ENCODE results near the gene CHAT.

DNA sequence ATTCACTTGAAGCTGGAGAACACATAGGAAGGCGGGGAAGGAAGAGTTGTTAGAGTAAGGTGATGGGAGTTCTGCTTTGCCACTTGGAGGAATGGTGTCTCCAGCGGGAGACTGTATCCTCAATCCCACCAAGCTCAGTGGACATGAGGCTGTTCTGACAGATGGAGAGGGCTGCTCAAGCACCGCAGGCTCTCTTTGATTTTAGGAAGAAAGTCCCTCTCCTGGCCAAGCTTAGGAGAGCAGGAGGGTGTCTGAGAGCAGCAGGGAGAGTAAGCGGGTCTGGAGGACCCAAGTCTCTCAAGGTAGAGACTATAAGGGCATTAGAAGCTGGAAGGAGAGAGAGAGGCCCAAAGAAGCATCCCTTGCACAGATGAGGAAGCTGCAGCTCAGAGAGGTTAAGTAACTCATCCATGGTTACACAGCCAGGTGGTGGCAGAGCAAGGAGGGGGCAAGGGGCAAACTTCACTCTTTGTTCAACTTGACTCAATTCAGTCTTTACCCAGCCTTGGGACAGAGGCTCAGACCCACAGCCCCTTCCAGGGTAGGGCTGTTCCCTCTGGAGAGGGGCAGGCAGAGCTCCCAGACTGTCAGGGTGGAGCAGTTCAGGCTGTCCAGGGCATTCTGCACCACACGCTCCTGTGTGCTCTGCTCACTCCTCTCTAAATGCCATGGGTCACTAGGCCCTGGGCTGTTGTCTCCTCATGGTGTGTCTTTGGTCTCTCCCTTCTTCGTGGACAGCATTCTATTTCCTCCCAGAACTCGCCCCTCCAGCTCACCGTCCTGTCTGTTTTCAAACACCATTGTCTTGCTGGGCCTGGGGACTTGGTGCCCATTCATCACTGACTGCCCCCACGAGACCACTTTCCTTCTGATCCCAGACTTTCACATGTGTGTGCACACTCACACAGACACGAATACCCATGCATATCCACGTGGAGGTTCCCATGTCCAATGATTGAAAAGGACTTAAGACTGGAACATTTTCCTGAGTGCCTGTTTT lies 8.9 kb downstream of the CHAT start:
- no peak for TF ChIP-seq CTCF (IDR thresholded peaks at IDR 0.05)
- TF ChIP-seq POLR2A (IDR thresholded peaks at IDR 0.05), result no peak
